T-helper 1 cell treated with Interleukin-12 subunit alpha and Interleukin-12 subunit beta and Interleukin-4 antibody, amounts not matched to agents 30 μg/mL and 1 μg/mL, for 36 hours (primary cell): ENCODE data around the gene MIS12.

Experiments
- H3K27ac Mint-ChIP-seq: one replicate; pipeline ENCODE4 v1.8.0; 2021; ENCODE audit warnings: mild to moderate bottlenecking, mixed read lengths
- H3K27me3 Mint-ChIP-seq: one replicate; pipeline ENCODE4 v1.8.0; 2021; ENCODE audit warnings: low read depth, mixed read lengths
- H3K36me3 Mint-ChIP-seq: one replicate; pipeline ENCODE4 v1.8.0; 2021; ENCODE audit warnings: low read depth, mixed read lengths
- H3K4me1 Mint-ChIP-seq: one replicate; pipeline ENCODE4 v1.8.0; 2021; ENCODE audit warnings: low read depth, mixed read lengths
- H3K4me3 Mint-ChIP-seq: one replicate; pipeline ENCODE4 v1.8.0; 2021; ENCODE audit warnings: mild to moderate bottlenecking, moderate library complexity, mixed read lengths
- H3K9me3 Mint-ChIP-seq: one replicate; pipeline ENCODE4 v1.8.0; 2021; ENCODE audit warnings: mixed read lengths

MIS12 gene

DNA sequence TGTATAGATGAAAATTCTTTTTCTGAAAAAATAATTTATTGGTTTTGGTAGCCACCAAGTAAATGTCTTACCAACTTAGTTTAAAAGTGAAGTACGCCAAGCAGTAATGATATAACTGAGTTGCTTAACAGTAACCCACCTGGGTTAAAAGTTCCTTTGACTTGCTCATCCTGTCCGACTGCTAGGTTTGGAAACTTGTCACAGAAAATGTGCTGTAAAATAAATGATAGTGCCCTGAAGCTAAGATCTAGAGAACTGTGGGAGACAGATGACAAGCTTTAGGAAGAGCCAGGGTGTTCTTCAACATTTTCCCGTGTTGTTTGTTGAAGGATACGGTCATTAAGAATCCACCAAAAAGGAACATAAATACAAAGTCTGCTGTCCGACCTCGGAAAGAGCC lies 5.4 kb upstream of the MIS12 start:
- Mint-ChIP-seq H3K9me3 (no peaks in the 10 kb centered on the region), H3K4me3 (no peak overlapping the region), H3K27me3 (no peaks in the 10 kb centered on the region), H3K36me3 (peaks cover 51% of the 10 kb centered on the region), H3K4me1 (peaks cover 20% of the 10 kb centered on the region), H3K27ac (no peak overlapping the region)

DNA sequence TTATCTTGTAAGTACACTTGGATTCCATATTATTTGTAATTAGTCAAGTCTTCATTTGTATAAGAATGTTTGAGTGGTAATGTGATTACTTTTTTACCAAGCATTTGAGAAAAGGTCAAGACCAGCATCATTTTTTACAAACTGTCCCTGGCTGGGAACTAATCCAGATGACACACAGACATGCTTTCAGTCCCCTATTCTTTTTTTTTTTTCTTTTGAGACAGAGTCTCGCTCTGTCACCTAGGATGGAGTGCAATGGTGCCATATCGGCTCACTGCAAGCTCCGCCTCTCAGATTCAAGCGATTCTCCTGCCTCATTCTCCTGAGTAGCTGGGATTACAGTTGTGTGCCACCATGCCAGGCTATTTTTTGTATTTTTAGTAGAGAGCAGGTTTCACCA lies 4.9 kb upstream of the MIS12 start:
- Mint-ChIP-seq H3K27me3 (no peaks in the 10 kb centered on the region), H3K27ac (no peak overlapping the region), H3K36me3 (peaks cover 49% of the 10 kb centered on the region), H3K4me1 (peaks cover 20% of the 10 kb centered on the region), H3K4me3 (no peak overlapping the region), H3K9me3 (no peaks in the 10 kb centered on the region)

DNA sequence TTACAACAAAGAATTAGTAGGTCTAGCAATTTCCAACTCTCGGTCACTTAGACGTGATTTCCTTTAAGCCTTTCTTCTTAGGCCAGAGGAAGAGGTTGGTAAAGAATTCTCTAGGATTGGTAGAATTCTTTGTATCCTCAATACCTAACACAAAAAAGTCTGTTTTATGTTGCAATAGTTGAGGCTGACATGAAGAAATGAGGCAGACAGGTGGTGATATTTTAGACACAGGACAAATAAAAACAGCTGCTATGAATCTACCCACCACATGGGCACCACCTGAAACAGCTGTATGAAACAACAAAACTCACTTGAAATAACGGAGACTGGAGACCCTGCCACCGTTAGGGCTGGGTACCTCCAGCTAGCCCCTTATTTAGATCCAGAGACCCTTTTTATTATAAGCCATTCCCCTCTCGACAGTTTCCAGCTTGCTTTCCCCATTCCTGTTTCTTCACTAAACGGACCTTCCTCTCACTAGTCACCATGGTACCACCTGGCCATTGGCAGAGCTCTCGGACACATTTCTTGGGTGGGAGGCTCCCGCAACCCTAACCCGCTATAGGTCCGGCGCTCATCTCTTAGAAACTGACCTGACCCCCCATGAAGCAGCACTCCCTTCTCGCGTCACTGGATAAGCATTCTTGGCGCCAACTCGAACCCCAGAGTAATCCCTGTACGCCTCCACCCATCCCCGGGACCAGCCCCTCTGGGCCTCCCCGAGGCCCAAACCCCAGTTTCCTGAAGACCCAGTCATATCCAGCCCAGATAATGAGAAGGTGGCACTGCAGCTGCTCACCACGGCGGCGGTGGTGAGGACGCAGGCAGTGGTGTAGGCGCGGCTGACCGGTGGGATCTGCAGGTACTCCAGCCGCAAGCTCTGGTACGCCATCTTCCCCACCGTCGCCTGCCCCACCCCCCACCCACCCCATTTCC lies 828 bp upstream of the MIS12 start, which contains the start of gene DERL2:
DERL2 (minus strand) TSS at position 909 of the 936 bp plus-strand sequence; CDS start at position 892, 17 bp downstream.
- Mint-ChIP-seq H3K4me3 (peak within 1 kb of the TSS; percentile 97), H3K27ac (peak within 1 kb of the TSS; percentile 98), H3K9me3 (no peaks in the 10 kb centered on the region), H3K4me1 (peaks cover 30% of the 10 kb centered on the region), H3K36me3 (peaks cover 46% of the 10 kb centered on the region), H3K27me3 (no peaks in the 10 kb centered on the region)

DNA sequence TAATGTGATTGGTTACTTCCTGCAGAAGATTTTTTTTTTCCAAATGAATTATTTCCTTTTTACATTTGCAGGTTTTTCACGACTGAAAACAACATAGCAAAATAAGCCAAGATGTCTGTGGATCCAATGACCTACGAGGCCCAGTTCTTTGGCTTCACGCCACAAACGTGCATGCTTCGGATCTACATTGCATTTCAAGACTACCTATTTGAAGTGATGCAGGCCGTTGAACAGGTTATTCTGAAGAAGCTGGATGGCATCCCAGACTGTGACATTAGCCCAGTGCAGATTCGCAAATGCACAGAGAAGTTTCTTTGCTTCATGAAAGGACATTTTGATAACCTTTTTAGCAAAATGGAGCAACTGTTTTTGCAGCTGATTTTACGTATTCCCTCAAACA lies 2.4 kb downstream of the MIS12 start:
- peaks cover 5% of the 10 kb centered on the region for H3K9me3 Mint-ChIP-seq
- no peaks in the 10 kb centered on the region for H3K27me3 Mint-ChIP-seq
- peaks cover 40% of the 10 kb centered on the region for H3K36me3 Mint-ChIP-seq
- peaks cover 22% of the 10 kb centered on the region for H3K4me1 Mint-ChIP-seq
- peak overlapping the region; percentile 97 for H3K4me3 Mint-ChIP-seq
- H3K27ac Mint-ChIP-seq: no peak overlapping the region

DNA sequence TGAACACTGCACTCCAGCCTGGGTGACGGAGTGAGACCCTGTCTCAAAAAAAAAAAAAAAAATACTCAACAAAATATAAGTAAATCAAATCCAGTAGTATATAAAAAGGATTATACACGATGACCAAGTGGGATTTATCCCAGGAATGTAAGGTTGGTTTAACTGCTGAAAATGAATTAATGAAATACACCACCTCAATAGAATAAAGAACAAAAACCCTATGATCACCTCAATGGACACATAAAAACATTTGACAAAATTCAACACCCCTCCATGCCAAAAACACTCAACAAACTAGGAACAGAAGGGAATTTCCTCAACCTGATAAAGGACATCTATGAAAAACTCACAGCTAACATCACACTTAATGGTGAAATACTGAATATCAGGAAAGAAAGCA lies 6.6 kb downstream of the MIS12 start:
- Mint-ChIP-seq H3K9me3 (peaks cover 5% of the 10 kb centered on the region), H3K27me3 (no peaks in the 10 kb centered on the region), H3K4me3 (no peak overlapping the region), H3K4me1 (peaks cover 4% of the 10 kb centered on the region), H3K36me3 (peaks cover 23% of the 10 kb centered on the region), H3K27ac (no peak overlapping the region)

DNA sequence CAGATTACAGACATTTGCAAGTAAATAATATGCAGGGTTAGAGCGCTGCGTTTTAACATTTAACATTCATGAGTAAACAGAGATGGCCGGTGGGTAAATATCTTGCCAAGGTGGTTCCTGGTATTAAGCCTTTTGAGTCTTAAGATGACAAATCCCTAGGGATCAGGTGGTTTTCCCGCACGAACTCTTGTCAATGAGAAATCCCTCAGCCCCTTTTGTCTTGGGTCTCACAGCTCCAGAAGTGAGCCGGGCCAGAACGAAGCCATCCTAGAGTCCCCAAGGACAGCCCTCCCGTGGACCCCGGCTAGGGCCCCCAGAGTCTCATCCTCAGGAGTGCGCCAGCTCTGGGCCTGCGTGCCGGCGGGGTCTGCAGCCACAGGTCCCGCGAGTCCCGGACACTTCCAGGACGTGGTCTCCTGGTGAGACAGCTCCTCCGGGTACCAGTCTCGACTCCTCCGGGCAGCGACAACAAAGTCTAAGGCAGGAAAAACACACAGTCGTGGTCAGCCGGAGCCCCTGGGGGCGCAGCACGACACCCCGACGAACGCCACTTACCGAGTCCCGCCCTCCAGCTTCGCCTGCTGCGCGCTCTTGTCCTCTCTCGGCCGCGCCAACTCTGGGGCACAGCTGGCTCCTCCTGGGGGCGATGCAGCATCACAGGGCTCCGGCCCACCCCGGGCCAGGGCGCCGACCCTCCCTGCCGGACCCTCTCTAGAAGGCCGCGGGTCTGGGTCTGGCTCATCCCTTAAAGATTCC lies 13.3 kb downstream of the MIS12 start:
- Mint-ChIP-seq H3K36me3 (peaks cover 25% of the 10 kb centered on the region), H3K27ac (no peak overlapping the region), H3K4me1 (peaks cover 8% of the 10 kb centered on the region), H3K9me3 (no peaks in the 10 kb centered on the region), H3K4me3 (peak overlapping the region; percentile 87), H3K27me3 (peaks cover 3% of the 10 kb centered on the region)

DNA sequence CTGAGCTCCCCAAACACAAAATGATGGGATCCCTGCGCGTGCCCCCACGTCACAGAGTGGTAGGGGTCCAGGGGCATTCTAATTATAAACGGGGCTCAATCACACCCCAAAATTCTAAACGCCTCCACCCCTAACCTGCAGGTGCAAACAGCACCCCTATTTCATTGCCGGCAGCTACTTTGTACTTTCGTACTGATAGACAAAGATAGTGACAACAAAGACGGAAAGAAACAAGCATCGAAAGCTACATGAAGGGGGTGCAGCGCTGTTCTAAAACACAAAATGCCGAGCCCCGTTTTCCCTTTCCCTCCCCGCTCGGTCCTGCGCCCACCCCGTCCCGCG lies 13.9 kb downstream of the MIS12 start:
- Mint-ChIP-seq H3K4me1 (peaks cover 8% of the 10 kb centered on the region), H3K27ac (peak overlapping the region; percentile 4), H3K36me3 (peaks cover 26% of the 10 kb centered on the region), H3K4me3 (peak overlapping the region; percentile 87), H3K27me3 (peaks cover 3% of the 10 kb centered on the region), H3K9me3 (no peaks in the 10 kb centered on the region)

DNA sequence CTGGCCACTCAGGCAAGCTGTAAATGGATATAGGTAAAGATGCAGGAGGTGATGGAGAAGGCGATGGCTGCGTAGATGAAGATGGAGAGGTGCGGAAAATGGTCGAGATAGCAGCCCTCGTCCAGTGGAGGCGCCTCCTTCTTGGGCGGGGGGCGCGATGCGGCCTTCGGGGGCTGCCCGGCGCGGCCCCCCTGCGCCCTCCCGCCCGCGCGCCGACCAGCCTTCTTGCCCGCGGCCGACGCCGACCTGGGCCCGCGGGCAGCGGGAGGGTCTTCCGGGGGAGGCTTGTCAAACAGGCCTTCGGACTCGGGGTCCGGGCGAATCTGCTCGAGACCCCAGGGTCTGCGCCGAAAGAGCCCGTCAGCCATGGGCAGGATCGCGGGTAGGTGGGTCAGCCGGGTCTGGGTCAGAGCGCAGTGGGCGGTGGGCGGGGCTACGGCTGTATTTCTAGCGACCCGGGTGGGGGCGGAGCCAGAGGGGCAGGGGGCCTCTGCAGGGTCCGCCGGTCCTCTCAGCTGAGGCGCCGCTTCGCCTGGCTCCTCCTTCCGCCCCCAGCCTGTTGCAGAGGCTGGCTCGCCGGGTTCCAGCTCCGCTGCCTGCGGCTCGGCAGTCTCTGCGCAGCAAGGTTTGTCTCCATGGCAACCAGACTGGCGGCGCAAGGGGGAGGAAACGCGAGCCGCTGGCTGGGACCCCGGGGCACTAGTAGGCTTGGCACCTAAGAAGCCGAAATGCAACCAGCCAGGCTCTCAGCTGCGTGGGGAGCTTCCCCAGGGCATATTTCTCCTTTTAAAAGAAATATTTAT lies 14.4 kb downstream of the MIS12 start:
- peaks cover 3% of the 10 kb centered on the region for H3K27me3 Mint-ChIP-seq

DNA sequence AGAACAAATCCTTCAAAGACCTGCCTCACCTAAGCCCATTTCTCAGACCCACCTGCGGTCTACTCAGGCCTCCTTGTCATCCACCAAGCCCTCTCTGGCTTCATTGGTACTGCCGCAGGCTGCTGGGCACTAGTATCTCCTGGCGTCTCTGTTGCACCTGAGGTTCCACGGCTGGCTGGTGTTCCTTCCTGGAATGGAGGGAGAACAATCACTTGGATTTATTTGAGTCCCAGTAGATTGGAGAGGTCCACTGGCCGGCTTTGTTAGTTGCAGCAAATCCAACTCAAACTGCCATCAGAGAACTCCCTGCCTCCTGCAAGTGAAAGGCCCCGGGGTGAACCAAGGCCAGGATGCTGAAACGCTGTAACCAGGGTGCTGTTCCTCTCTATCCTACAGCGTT lies 15.3 kb downstream of the MIS12 start:
- no peaks in the 10 kb centered on the region for H3K9me3 Mint-ChIP-seq
- peaks cover 33% of the 10 kb centered on the region for H3K36me3 Mint-ChIP-seq
- peaks cover 8% of the 10 kb centered on the region for H3K4me1 Mint-ChIP-seq
- H3K4me3 Mint-ChIP-seq: peak overlapping the region; percentile 63
- no peak overlapping the region for H3K27ac Mint-ChIP-seq
- H3K27me3 Mint-ChIP-seq: peaks cover 3% of the 10 kb centered on the region

More for the DNA sequence above, 14.4 kb downstream of the MIS12 start:
- no peaks in the 10 kb centered on the region for H3K9me3 Mint-ChIP-seq
- peaks cover 32% of the 10 kb centered on the region for H3K36me3 Mint-ChIP-seq
- peak overlapping the region; percentile 87 for H3K4me3 Mint-ChIP-seq
- peak overlapping the region; percentile 4 for H3K27ac Mint-ChIP-seq
- H3K4me1 Mint-ChIP-seq: peaks cover 8% of the 10 kb centered on the region

DNA sequence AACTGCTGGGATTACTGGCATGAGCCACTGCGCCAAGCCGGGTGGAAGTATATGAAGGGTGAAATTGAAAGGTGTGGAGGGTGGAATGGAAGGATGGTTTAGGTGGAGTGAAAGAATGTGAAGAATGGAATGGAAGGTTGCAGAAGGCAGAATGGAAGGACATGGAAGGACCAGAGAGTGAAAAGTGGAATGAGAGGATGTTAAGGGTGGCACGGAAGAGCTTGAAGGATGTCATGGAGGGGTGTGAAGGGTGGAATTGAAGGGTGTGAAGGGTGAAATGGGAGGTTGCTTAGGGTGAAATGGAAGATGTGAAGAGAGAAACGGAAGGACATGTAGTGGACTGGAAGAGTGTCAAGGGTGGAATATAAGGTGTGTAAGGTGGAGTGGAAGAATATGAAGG lies 16.2 kb downstream of the MIS12 start:
- Mint-ChIP-seq H3K4me1 (peaks cover 8% of the 10 kb centered on the region), H3K9me3 (no peaks in the 10 kb centered on the region), H3K4me3 (no peak overlapping the region), H3K27ac (no peak overlapping the region), H3K36me3 (peaks cover 35% of the 10 kb centered on the region), H3K27me3 (peaks cover 3% of the 10 kb centered on the region)

DNA sequence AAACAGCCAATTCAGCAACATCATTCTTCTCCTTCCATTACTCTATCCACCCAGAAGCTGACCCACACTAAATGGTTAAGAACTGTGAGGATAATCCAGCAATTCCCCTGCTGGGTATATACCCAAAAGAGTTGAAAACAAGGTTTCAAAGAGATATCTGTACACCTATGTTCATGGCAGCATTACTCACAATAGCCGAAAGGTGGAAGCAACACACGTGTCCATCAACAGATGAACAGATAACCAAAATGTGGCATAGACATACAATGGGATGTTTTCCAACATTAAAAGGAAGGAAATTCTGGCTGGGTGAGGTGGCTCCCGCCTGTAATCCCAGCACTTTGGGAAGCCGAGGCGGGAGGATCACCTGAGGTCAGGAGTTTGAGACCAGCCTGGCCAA lies 19.9 kb downstream of the MIS12 start:
- no peak overlapping the region for H3K27ac Mint-ChIP-seq
- no peak overlapping the region for H3K4me3 Mint-ChIP-seq
- H3K27me3 Mint-ChIP-seq: no peaks in the 10 kb centered on the region
- H3K36me3 Mint-ChIP-seq: peaks cover 36% of the 10 kb centered on the region
- no peaks in the 10 kb centered on the region for H3K9me3 Mint-ChIP-seq
- peaks cover 4% of the 10 kb centered on the region for H3K4me1 Mint-ChIP-seq

DNA sequence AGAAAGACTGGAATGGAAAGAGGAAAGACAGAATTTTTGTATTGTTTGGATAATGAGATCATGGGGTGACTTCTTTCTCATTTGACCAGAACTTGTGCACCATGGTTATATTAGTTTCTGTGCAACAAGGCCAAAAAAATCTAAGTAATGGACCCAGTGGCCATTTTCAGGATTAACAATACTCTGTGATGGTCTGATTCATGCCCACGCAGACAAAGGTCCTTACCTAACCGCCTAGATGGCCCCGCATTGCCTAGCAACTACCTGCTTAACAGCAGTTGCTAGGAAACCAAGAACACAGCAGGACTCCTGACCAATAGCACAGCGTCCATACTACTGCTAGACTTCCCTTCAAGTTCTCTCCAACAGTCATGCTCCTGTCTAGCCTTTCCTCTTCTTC lies 22.4 kb downstream of the MIS12 start:
- Mint-ChIP-seq H3K36me3 (peaks cover 44% of the 10 kb centered on the region), H3K4me1 (peaks cover 11% of the 10 kb centered on the region), H3K27me3 (no peaks in the 10 kb centered on the region), H3K4me3 (no peak overlapping the region), H3K9me3 (no peaks in the 10 kb centered on the region), H3K27ac (no peak overlapping the region)

DNA sequence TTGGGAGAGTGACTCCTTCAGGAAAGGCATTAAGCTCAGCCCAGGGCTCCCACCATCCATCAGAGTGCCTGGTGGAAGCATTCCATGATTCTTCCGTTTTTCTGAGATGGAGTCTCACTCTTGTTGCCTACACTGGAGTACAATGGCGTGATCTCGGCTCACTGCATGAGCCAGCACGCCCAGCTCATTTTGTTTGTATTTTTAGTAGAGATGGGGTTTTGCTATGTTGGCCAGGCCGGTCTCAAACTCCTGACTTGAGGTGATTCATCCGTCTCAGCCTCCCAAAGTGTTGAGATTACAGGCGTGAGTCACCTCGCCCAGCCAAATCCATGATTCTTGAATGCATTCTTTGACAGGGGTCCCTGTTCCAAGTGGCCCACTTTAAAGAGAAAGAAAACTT lies 23.1 kb downstream of the MIS12 start:
- Mint-ChIP-seq H3K9me3 (peaks cover 3% of the 10 kb centered on the region), H3K27me3 (no peaks in the 10 kb centered on the region), H3K36me3 (peaks cover 47% of the 10 kb centered on the region), H3K4me3 (no peak overlapping the region), H3K4me1 (peaks cover 14% of the 10 kb centered on the region), H3K27ac (no peak overlapping the region)

DNA sequence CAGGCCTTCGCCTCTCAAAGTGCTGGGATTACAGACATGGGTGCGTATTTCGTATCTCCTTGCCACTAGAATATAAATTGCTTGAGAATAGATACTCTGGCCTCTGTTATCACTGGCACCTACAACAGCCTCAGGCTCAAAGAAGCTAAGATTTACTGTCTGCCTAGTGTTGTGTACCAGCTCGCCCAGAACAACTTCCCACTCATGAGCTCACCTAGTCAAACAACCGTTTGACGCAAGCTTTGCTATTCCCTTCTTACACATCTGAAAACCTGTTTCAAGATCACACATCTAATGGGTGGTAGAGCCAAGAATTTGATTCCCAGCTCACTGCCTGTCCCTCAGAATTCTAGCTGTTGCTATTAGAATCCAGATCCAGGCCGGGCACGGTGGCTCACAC lies 24.4 kb downstream of the MIS12 start:
- H3K4me3 Mint-ChIP-seq: no peak overlapping the region
- no peaks in the 10 kb centered on the region for H3K27me3 Mint-ChIP-seq
- no peak overlapping the region for H3K27ac Mint-ChIP-seq
- H3K9me3 Mint-ChIP-seq: peaks cover 3% of the 10 kb centered on the region
- H3K4me1 Mint-ChIP-seq: peaks cover 14% of the 10 kb centered on the region
- peaks cover 50% of the 10 kb centered on the region for H3K36me3 Mint-ChIP-seq
